OCI-LY7 (cell line): ENCODE results near the gene PDE4A. TPM values are rescaled to one million over a fixed set of nuclear protein-coding genes. Genes with fewer than 3 reads are reported as not detected.
A peak's percentile ranks its signal among the peaks of the same experiment; 100 is the strongest.

Source experiments
- BruUV-seq: library from RNA; stranded (reverse); fragments of 400-500 nt; replicated peaks from 2 replicates; lab custom pipeline; 2021; lab: Mats Ljungman, UMichigan
- CTCF ChIA-PET: fragments of 300-600 bp; sonication (Branson Sonifier 250); formaldehyde crosslinking; loops from one replicate; lab custom pipeline; 2022; ENCODE audit warnings: antibody characterized with exemption; ENCODE audit not compliant: unreplicated experiment; lab: Charles Lee
- POLR2A ChIA-PET: fragments of 300-600 bp; sonication (Branson Sonifier 250); formaldehyde crosslinking; loops from one replicate; lab custom pipeline; 2022; ENCODE audit warnings: antibody characterized with exemption; lab: Charles Lee
- DNase-seq: peaks from one replicate; pipeline ENCODE4 v3.0.0-alpha.2; 2015; ENCODE audit warnings: low spot score
- H2AFZ ChIP-seq: fragments of 200-600 bp; sonication (generic), shearing (Covaris generic); 2 replicates; pipeline ENCODE4 v1.6.1; 2014; ENCODE audit warnings: mild to moderate bottlenecking, antibody characterized with exemption, low read length, moderate library complexity
- H3K27ac ChIP-seq: fragments of 200-600 bp; sonication (generic); 2 replicates; pipeline ENCODE4 v1.5.1; 2014; ENCODE audit warnings: mixed run types, low read depth, mild to moderate bottlenecking, moderate library complexity, low read length, inconsistent platforms; ENCODE audit not compliant: poor library complexity, severe bottlenecking
- H3K36me3 ChIP-seq: fragments of 200-600 bp; sonication (generic); 2 replicates; pipeline ENCODE4 v1.6.1; 2014; ENCODE audit warnings: mild to moderate bottlenecking, antibody characterized with exemption, low read length, moderate library complexity, mixed read lengths; ENCODE audit not compliant: insufficient read depth
- H3K4me1 ChIP-seq: fragments of 200-600 bp; sonication (generic); 2 replicates; pipeline ENCODE4 v1.5.1; 2014; ENCODE audit warnings: mild to moderate bottlenecking, low read length; ENCODE audit not compliant: insufficient read depth, poor library complexity, severe bottlenecking
- H3K4me2 ChIP-seq: fragments of 200-600 bp; sonication (generic); 2 replicates; pipeline ENCODE4 v1.6.1; 2014; ENCODE audit warnings: mild to moderate bottlenecking, low read length
- H3K4me3 ChIP-seq: fragments of 200-600 bp; sonication (generic); 2 replicates; pipeline ENCODE4 v1.5.1; 2014; ENCODE audit warnings: mild to moderate bottlenecking, low read depth, low read length; ENCODE audit not compliant: poor library complexity, severe bottlenecking
- H3K79me2 ChIP-seq: fragments of 200-600 bp; sonication (generic); 2 replicates; pipeline ENCODE4 v1.6.1; 2016; ENCODE audit warnings: low read depth, mild to moderate bottlenecking, low read length, moderate library complexity, mixed read lengths; ENCODE audit not compliant: insufficient read depth
- H3K9me2 ChIP-seq: fragments of 200-600 bp; sonication (generic); 2 replicates; pipeline ENCODE4 v1.6.1; 2016; ENCODE audit warnings: mild to moderate bottlenecking, low read length, mixed read lengths; ENCODE audit not compliant: insufficient read depth
- H3K9me3 ChIP-seq: fragments of 200-600 bp; sonication (generic); 2 replicates; pipeline ENCODE4 v1.6.1; 2014; ENCODE audit warnings: mild to moderate bottlenecking, mixed run types, low read length, mixed read lengths
- H4K20me1 ChIP-seq: fragments of 200-600 bp; sonication (generic); 2 replicates; pipeline ENCODE4 v1.6.1; 2014; ENCODE audit warnings: mild to moderate bottlenecking, antibody characterized with exemption, low read length, moderate library complexity, mixed read lengths; ENCODE audit not compliant: insufficient read depth
- CTCF ChIP-seq: fragments of 200-600 bp; sonication (generic); conservative IDR thresholded peaks from 2 replicates; pipeline ENCODE4 v1.5.1; 2014; ENCODE audit warnings: mild to moderate bottlenecking, antibody characterized with exemption, low read length, moderate library complexity, mixed read lengths
- EZH2phosphoT487 ChIP-seq: fragments of 200-600 bp; sonication (generic); IDR thresholded peaks from 2 replicates; pipeline ENCODE4 v1.6.1; 2018; ENCODE audit warnings: low read depth, borderline replicate concordance, mild to moderate bottlenecking, mixed run types, antibody characterized with exemption, low read length, moderate library complexity, mixed read lengths
- intact Hi-C: fragments of 100-400 bp; cut with micrococcal nuclease; formaldehyde crosslinking; loops from one replicate; pipeline ENCODE4 v1.10.0; 2022; ENCODE audit not compliant: unreplicated experiment
- total RNA-seq, 2 experiments: library from RNA; depleted of rRNA in 1 of 2; stranded (reverse); fragments of >200 nt in 1 of 2; shearing (Covaris generic) in 1 of 2; gene quantifications; 2 replicates each; pipeline ENCODE4 v1.2.3, GENCODE V29; 2014 to 2022

The PDE4A gene
- total RNA-seq, 2 experiments from 2014 or later: 16.4 to 45.1 TPM

- POLR2A ChIA-PET: no interaction called here
- peak overlapping the region; percentile 85 for H3K4me2 ChIP-seq
These were observed 82.2 kb downstream of the PDE4A start for GRCh38 chr19:10502524-10503001.

GRCh38 chr19:10503002-10503789 is 82.9 kb downstream of the PDE4A start, which contains the start of gene KEAP1:
Gene KEAP1, minus strand, starts transcription at chr19:10503356. Its CDS starts 3,323 bp downstream, at chr19:10500033.
- Histone ChIP-seq H3K4me2 (peak within 1 kb of the TSS; percentile 85), H3K27ac (peak within 1 kb of the TSS; percentile 75), H3K36me3 (peaks cover 27% of the 10 kb centered on the region), H4K20me1 (no peaks in the 10 kb centered on the region), H3K4me3 (peak within 1 kb of the TSS; percentile 86), H3K79me2 (peaks cover 43% of the 10 kb centered on the region), H3K4me1 (peaks cover 17% of the 10 kb centered on the region), H2AFZ (peak within 1 kb of the TSS; percentile 84), H3K9me3 (no peaks in the 10 kb centered on the region), H3K9me2 (no peaks in the 10 kb centered on the region)
- DNase-seq: peak; percentile 59
- POLR2A ChIA-PET: interaction anchor here (0.7 kb wide), 2 partner anchors 142 to 1584 kb away, joined by 3 to 4 read pairs; no protein-coding TSS in a partner anchor
- TF ChIP-seq EZH2phosphoT487: no peak
- 0 out of 2 replicates have a peak, but pooled peaks have one; percentile 23 for TF ChIP-seq CTCF
- BruUV-seq: TSS peak; percentile 91
- intact Hi-C loops: loop anchor here (5.0 kb wide), 1 partner anchor 96 kb away; no protein-coding TSS in a partner anchor
- CTCF ChIA-PET: no interaction called here

More at GRCh38 chr19:10502524-10503001, 82.2 kb downstream of the PDE4A start:
- Histone ChIP-seq H4K20me1 (no peaks in the 10 kb centered on the region), H3K36me3 (peaks cover 32% of the 10 kb centered on the region), H3K27ac (peak overlapping the region; percentile 75), H3K9me2 (no peaks in the 10 kb centered on the region), H3K79me2 (peaks cover 46% of the 10 kb centered on the region), H3K4me3 (peak overlapping the region; percentile 86), H3K4me1 (peaks cover 17% of the 10 kb centered on the region), H3K9me3 (no peaks in the 10 kb centered on the region), H2AFZ (peak overlapping the region; percentile 84)
- peak; percentile 96 for DNase-seq
- BruUV-seq: no TSS peak
- TF ChIP-seq EZH2phosphoT487 (no peak), CTCF (0 out of 2 replicates have a peak, but pooled peaks have one; percentile 5)
- intact Hi-C loops: loop anchor here (1.0 to 5.0 kb wide), 2 partner anchors 67 to 95 kb away; no protein-coding TSS in a partner anchor
- CTCF ChIA-PET: no interaction called here
